ENCODE measurements around the gene DEFB129.
A peak's percentile ranks its signal among the peaks of the same experiment; 100 is the strongest.

Gene DEFB129

DNA sequence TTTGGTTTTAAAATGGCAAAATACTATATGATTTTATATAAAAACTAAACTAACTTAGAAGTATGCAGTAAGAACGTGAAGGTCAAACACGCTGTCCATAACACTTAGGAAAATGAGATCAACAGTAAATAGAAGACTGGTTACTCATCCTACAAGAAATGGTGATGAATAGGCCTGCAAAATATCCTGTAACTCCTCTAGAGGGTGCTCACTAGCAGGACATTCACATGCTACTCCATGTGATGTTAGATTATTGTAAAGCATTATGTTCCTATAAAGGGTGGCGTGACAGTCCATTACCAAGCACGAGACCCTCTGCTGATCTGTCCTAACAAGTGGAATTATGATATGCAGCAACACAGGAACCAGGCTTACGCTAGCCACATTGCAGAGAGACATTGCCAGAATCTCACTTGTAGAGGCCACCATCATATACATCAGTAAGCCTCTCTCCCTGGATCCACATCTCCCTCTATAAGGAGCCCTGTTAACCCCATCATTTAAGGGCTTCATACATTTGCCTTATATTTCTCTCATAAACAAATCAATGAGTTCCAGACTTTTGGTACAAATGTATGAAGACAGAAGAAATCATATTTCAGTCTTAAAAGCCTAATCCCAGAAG lies 18.0 kb upstream of the DEFB129 start:
- in situ Hi-C loops (cut with MboI; ENCODE audit: low sequenced_read_pairs, unreplicated experiment): no loop called here
- TF ChIP-seq, protein P1, sequence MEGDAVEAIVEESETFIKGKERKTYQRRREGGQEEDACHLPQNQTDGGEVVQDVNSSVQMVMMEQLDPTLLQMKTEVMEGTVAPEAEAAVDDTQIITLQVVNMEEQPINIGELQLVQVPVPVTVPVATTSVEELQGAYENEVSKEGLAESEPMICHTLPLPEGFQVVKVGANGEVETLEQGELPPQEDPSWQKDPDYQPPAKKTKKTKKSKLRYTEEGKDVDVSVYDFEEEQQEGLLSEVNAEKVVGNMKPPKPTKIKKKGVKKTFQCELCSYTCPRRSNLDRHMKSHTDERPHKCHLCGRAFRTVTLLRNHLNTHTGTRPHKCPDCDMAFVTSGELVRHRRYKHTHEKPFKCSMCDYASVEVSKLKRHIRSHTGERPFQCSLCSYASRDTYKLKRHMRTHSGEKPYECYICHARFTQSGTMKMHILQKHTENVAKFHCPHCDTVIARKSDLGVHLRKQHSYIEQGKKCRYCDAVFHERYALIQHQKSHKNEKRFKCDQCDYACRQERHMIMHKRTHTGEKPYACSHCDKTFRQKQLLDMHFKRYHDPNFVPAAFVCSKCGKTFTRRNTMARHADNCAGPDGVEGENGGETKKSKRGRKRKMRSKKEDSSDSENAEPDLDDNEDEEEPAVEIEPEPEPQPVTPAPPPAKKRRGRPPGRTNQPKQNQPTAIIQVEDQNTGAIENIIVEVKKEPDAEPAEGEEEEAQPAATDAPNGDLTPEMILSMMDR (IDR thresholded peaks at IDR 0.05; ENCODE audit: borderline replicate concordance, control extremely low read depth, extremely low read depth, insufficient read depth, missing control alignments): peak; percentile 43
- peak; percentile 40 for DNase-seq (ENCODE audit: low spot score)

DNA sequence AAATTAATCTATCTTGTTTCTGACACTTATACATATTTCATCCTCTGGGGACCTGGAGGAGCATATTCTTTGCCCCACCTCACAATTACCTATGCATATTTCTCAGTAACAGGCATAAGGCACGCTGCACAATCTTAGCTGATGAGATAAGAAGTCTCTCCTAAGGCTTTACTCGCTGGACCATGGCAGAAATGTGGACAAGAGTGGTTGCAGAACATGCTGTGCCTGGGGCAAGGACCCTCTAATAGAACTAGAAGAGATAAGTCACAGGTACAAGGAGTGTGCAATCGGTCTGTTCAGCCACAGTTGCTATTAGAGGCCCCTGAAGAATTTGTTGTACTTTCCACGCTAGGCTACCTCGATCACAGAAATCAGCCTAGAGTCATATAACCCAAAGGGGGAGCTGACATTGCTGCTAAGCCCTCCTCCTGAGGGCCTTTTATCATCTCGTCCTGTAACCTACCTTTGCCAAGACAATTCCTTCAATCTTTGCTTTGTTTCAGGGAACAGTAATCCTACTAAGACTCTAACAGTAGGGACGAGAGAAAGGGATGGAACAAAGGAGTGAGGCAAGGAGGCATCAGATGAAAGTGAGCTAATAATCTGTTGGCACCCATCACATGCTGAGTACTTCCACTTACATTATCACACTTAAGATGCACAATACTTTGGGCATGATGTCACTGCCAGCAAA lies 16.1 kb upstream of the DEFB129 start:
- TF ChIP-seq, protein P1 (IDR thresholded peaks at IDR 0.05; ENCODE audit: borderline replicate concordance, control extremely low read depth, extremely low read depth, insufficient read depth, missing control alignments): no peak
- DNase-seq (ENCODE audit: low spot score): no peak
- in situ Hi-C loops (cut with MboI; ENCODE audit: low sequenced_read_pairs, unreplicated experiment): no loop called here

DNA sequence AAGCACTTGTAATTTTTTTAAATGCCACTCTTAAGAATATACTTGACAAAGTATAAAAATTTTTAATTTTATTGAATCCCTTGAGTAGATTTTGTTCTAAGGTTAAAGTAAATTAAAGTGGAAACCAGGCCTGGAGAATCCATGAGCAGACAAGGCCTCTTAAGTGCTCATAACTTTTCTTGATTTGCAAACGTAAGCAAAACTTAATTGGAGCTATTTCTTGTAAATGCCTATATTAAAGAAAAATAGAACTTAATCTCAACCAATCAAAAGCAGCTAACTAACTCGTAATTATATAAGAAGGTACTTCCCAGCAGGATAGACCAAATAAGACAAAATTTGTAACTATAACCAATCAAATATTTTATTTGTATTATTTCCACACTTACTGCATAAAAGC lies 12.7 kb upstream of the DEFB129 start:
- in situ Hi-C loops (cut with MboI; ENCODE audit: low sequenced_read_pairs, unreplicated experiment): no loop called here
- TF ChIP-seq, protein P1 (IDR thresholded peaks at IDR 0.05; ENCODE audit: borderline replicate concordance, control extremely low read depth, extremely low read depth, insufficient read depth, missing control alignments): no peak
- no peak for DNase-seq (ENCODE audit: low spot score)

DNA sequence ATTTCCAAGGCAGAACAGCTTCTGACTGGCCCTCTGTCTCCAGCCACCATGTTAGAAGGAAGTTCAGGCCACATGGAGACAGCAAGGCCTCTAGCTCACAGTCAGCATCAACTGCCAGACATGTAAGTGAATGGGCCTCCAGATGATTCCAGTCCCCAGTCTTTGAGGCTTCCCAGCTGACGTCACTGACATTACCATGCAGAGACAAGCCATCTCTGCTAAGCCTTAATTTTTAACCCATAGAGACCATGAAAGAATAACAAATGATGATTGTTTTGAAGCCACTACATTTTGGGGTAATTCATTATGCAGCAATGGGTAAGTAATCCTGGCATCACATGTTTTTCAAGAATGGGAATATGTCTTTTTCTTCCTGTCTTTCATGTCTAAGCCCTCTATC lies 11.3 kb upstream of the DEFB129 start:
- in situ Hi-C loops (cut with MboI; ENCODE audit: low sequenced_read_pairs, unreplicated experiment): no loop called here
- TF ChIP-seq, protein P1 (IDR thresholded peaks at IDR 0.05; ENCODE audit: borderline replicate concordance, control extremely low read depth, extremely low read depth, insufficient read depth, missing control alignments): no peak
- no peak for DNase-seq (ENCODE audit: low spot score)

DNA sequence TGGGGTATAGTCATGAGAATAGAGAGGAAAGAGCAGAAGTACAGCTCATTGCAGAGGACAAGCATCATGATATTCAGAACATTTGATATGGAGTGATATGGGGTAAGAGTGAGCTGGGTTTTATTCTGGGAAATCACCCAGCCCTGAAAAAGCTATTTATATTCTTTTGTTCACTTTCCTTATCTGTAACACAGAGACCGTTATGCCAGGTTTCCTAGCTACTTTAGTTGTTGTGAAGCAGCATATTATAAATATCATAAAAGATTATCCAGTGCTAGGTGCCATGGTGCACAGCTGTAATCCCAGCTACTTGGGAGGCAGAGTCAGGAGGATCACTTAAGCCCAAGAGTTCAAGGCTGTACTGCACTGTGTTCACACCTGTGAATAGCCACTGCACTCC lies 9.8 kb upstream of the DEFB129 start:
- in situ Hi-C loops (cut with MboI; ENCODE audit: low sequenced_read_pairs, unreplicated experiment): no loop called here
- no peak for DNase-seq (ENCODE audit: low spot score)
- TF ChIP-seq, protein P1 (IDR thresholded peaks at IDR 0.05; ENCODE audit: borderline replicate concordance, control extremely low read depth, extremely low read depth, insufficient read depth, missing control alignments): no peak

DNA sequence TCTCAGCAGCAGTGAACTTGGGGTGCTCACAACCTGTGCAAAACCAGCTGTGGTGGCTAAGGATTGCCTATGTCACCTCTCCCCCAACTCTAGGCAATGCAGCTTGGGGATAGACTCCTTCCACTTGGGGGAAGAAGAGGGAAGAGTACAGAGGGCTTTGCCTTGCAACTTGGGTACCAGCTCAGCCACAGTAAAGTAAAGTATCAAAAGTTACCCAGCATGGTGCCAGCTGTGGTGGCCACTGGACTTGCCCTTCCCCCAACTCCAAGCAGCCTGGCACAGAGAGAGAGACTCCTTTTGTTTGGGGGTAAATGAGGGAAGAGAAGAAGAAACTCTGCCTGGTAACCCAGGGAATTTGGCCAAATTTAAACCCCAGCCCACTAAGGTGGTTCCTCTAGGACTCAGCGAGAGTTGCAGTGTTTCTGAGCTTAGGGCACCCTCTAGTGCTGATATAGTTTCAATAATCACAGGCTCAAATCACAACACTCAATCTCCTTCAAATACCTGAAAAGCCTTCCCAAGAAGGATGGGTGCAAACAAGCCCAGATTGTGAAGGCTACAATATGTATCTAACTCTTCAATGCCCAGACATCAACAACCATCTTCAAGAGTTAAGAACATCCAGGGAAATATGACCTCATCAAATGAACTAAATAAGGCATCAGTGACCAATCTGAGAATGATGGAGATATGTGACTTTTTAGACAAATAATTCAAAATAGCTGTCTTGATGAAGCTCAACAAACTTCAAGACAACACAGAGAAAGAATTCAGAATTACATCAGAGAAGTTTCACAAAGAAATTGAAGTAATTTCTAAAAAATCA lies 7.6 kb upstream of the DEFB129 start:
- DNase-seq (ENCODE audit: low spot score): no peak
- in situ Hi-C loops (cut with MboI; ENCODE audit: low sequenced_read_pairs, unreplicated experiment): no loop called here
- TF ChIP-seq, protein P1 (IDR thresholded peaks at IDR 0.05; ENCODE audit: borderline replicate concordance, control extremely low read depth, extremely low read depth, insufficient read depth, missing control alignments): no peak
